Measurements from ENCODE around the gene BABAM1.

DNA sequence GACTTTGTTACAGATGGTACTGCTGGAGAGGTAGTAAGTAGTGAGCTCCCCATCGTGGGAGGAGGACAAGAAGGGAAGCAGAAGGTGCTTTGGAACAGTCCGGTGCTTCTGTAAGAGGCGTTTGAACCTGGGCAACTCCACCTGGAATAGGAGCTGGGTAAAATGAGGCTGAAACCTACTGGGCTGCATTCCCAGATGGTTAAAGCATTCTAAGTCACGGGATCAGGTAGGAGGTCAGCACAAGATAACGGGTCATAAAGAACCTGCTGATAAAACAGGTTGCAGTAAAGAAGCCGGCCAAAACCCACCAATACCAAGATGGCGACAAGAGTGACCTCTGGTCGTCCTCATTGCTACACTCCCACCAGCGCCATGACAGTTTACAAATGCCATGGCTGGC is 19.5 kb downstream of the BABAM1 start:
- TF ChIP-seq, protein P1, sequence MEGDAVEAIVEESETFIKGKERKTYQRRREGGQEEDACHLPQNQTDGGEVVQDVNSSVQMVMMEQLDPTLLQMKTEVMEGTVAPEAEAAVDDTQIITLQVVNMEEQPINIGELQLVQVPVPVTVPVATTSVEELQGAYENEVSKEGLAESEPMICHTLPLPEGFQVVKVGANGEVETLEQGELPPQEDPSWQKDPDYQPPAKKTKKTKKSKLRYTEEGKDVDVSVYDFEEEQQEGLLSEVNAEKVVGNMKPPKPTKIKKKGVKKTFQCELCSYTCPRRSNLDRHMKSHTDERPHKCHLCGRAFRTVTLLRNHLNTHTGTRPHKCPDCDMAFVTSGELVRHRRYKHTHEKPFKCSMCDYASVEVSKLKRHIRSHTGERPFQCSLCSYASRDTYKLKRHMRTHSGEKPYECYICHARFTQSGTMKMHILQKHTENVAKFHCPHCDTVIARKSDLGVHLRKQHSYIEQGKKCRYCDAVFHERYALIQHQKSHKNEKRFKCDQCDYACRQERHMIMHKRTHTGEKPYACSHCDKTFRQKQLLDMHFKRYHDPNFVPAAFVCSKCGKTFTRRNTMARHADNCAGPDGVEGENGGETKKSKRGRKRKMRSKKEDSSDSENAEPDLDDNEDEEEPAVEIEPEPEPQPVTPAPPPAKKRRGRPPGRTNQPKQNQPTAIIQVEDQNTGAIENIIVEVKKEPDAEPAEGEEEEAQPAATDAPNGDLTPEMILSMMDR (conservative IDR thresholded peaks at IDR 0.05; ENCODE audit: low read length), result no peak
- no peak for TF ChIP-seq EZH2phosphoT487 (IDR thresholded peaks at IDR 0.05; ENCODE audit: borderline replicate concordance)

All from Loucy (cell line).